GM12878 (cell line): Measurements from ENCODE around the gene THOC7. TPM values are rescaled to one million over a fixed set of nuclear protein-coding genes. Genes with fewer than 3 reads are reported as not detected.
A peak's percentile ranks its signal among the peaks of the same experiment; 100 is the strongest.

Experiments used
- ATAC-seq: fragments of 200-7000 bp; cut with Tn5 transposase; 3 replicates; pipeline ENCODE4 v1.9.1; 2020; ENCODE audit warnings: mild to moderate bottlenecking, moderate library complexity
- BruUV-seq: library from RNA; stranded (reverse); fragments of 400-500 nt; replicated peaks from 2 replicates; lab custom pipeline; 2021; lab: Mats Ljungman, UMichigan
- CTCF ChIA-PET: fragments of 300-600 bp; sonication (Branson Sonifier 250); formaldehyde crosslinking; extraction: SDS; loops from one replicate; lab custom pipeline; 2021; ENCODE audit warnings: inconsistent platforms; lab: Yijun Ruan, JAX
- POLR2A ChIA-PET: fragments of 350-600 bp; formaldehyde crosslinking; extraction: SDS; loops from one replicate; lab custom pipeline; 2021; ENCODE audit warnings: inconsistent platforms; lab: Charles Lee
- RAD21 ChIA-PET: fragments of 300-600 bp; sonication (Branson Sonifier 250); formaldehyde crosslinking; loops from one replicate; lab custom pipeline; 2023; ENCODE audit warnings: antibody characterized with exemption; ENCODE audit not compliant: unreplicated experiment; lab: Charles Lee
- SMC1A ChIA-PET: fragments of 300-600 bp; sonication (Branson Sonifier 250); formaldehyde crosslinking; loops from one replicate; lab custom pipeline; 2023; ENCODE audit not compliant: unreplicated experiment, uncharacterized antibody; lab: Charles Lee
- DNase-seq: peaks from one replicate; pipeline ENCODE4 v3.0.0-alpha.2; 2011; ENCODE audit warnings: low read depth, low spot score
- FAIRE-seq: peaks from 3 replicates; lab custom pipeline; 2011; peaks lifted over from hg19 to GRCh38; lab: Jason Lieb, UNC
- H2AFZ ChIP-seq: 2 replicates; pipeline ENCODE4 v1.6.0; 2011; ENCODE audit warnings: low read depth, low read length, control low read depth; ENCODE audit not compliant: control insufficient read depth
- H3K27ac ChIP-seq: 2 replicates; pipeline ENCODE4 v1.5.1; 2011; ENCODE audit warnings: control low read depth; ENCODE audit not compliant: control insufficient read depth, insufficient read depth
- H3K27me3 ChIP-seq, 2 experiments: replicated peaks in 1 of 2; 2 replicates each; pipeline versions ENCODE4 v1.6.0 to v1.6.1; 2011; ENCODE audit warnings: low read length in 1 of 2; ENCODE audit not compliant: control insufficient read depth in 2 of 2, insufficient read depth in 2 of 2
- H3K36me3 ChIP-seq, 2 experiments: 2 replicates each; pipeline ENCODE4 v1.5.1; 2011; ENCODE audit warnings: low read length in 1 of 2; ENCODE audit not compliant: control insufficient read depth in 2 of 2, insufficient read depth in 2 of 2
- H3K4me1 ChIP-seq: 2 replicates; pipeline ENCODE4 v1.6.1; 2011; ENCODE audit warnings: mild to moderate bottlenecking, low read length, moderate library complexity, mixed read lengths; ENCODE audit not compliant: control insufficient read depth, insufficient read depth
- H3K4me2 ChIP-seq: 2 replicates; pipeline ENCODE4 v1.6.0; 2011; ENCODE audit warnings: control low read depth; ENCODE audit not compliant: control insufficient read depth, insufficient read depth
- H3K4me3 ChIP-seq: fragments of 200-600 bp; sonication (generic); 2 replicates; pipeline ENCODE4 v1.5.1; 2016
- H3K79me2 ChIP-seq: 2 replicates; pipeline ENCODE4 v1.6.0; 2011; ENCODE audit warnings: low read length; ENCODE audit not compliant: control insufficient read depth, insufficient read depth
- H3K9ac ChIP-seq: 2 replicates; pipeline ENCODE4 v1.8.0; 2011; ENCODE audit warnings: low read length, control low read depth, mixed read lengths; ENCODE audit not compliant: control insufficient read depth, insufficient read depth
- H3K9me3 ChIP-seq: replicated peaks from 3 replicates; pipeline ENCODE4 v1.5.1; 2011; ENCODE audit warnings: mild to moderate bottlenecking, low read length; ENCODE audit not compliant: control insufficient read depth, insufficient read depth
- H4K20me1 ChIP-seq: 2 replicates; pipeline ENCODE4 v1.6.0; 2011; ENCODE audit not compliant: control insufficient read depth, insufficient read depth
- CBX5 ChIP-seq: sonication (generic); IDR thresholded peaks from 2 replicates; pipeline ENCODE4 v1.6.1; 2016; ENCODE audit warnings: low read depth, moderate library complexity, mild to moderate bottlenecking, inconsistent platforms
- MYC ChIP-seq: IDR thresholded peaks from 2 replicates; pipeline ENCODE4 v1.6.1; 2011; ENCODE audit warnings: mild to moderate bottlenecking, low read length, moderate library complexity, inconsistent platforms; ENCODE audit not compliant: insufficient read depth, insufficient replicate concordance, insufficient read length, severe bottlenecking
- RAD21 ChIP-seq: IDR thresholded peaks from 2 replicates; pipeline ENCODE4 v1.6.1; 2011; ENCODE audit warnings: mild to moderate bottlenecking, low read depth, low read length, moderate library complexity; ENCODE audit not compliant: insufficient read depth
- SMC3 ChIP-seq: IDR thresholded peaks from 2 replicates; pipeline ENCODE4 v1.6.1; 2011; ENCODE audit warnings: low read length, improper control_type of control experiment, borderline replicate concordance
- ZBED1 ChIP-seq: IDR thresholded peaks from 2 replicates; pipeline ENCODE4 v1.6.1; 2016; ENCODE audit warnings: borderline replicate concordance
- WGBS: methylation state at CpG from one replicate; pipeline ENCODE4 v1.1.6; 2016; ENCODE audit warnings: low lambda C conversion rate; ENCODE audit not compliant: insufficient replicate concordance, insufficient coverage; ENCODE audit errors: missing lambda C conversion rate; 5-methylcytosine and 5-hydroxymethylcytosine counted together
- in situ Hi-C: fragments of 300-500 bp; cut with MboI; formaldehyde crosslinking; loops from 9 replicates; pipeline ENCODE4 v1.14.3; 2018; ENCODE audit warnings: mixed read lengths
- intact Hi-C: fragments of 100-400 bp; cut with micrococcal nuclease; formaldehyde crosslinking; loops from one replicate; pipeline ENCODE4 v1.14.2; 2022; ENCODE audit not compliant: unreplicated experiment
- polyA plus RNA-seq, 11 experiments: library from polyadenylated mRNA; depleted of rRNA in 4 of 11; unstranded in 6 of 11; stranded (reverse) in 5 of 11; fragments of >200 nt; fragmentation: Nextera tagmentation in 4 of 11; fragmentation: Illumina TruSeq in 1 of 11; extraction: Ambion mirVana in 4 of 11; extraction: Trizol in 1 of 11; gene quantifications; 1 replicate in 1 of 11; 2 replicates in 10 of 11; pipeline versions ENCODE4 v1.2.1 to v1.2.3, GENCODE V29; 2011 to 2016; ENCODE audit warnings: inconsistent platforms in 2 of 11, missing spikeins in 2 of 11, low read depth in 1 of 11
- small RNA-seq: library from RNA; depleted of rRNA; stranded (forward); fragments of <200 nt; gene quantifications from one replicate; pipeline ENCODE3, GENCODE V24; 2014
- total RNA-seq, 4 experiments: library from RNA; depleted of rRNA in 3 of 4; stranded (reverse); fragments of >200 nt in 3 of 4; fragmentation: Illumina TruSeq in 1 of 4; extraction: Trizol in 1 of 4; gene quantifications; 2 replicates each; pipeline versions ENCODE4 v1.2.1 to v1.2.3, GENCODE V29; 2013 to 2021
- TF ChIP-seq, protein P1 (sequence below), 3 experiments: IDR thresholded peaks in 2 of 3; conservative IDR thresholded peaks in 1 of 3; 2 replicates each; pipeline ENCODE4 v1.5.1; 2011; ENCODE audit warnings: low read depth in 3 of 3, low read length in 3 of 3, mild to moderate bottlenecking in 3 of 3, control low read depth in 2 of 3, moderate library complexity in 2 of 3, inconsistent platforms in 1 of 3, mixed read lengths in 1 of 3; ENCODE audit not compliant: control insufficient read depth in 2 of 3, insufficient read depth in 1 of 3; ENCODE audit errors: extremely low read depth in 1 of 3

The THOC7 gene
- total and polyA plus RNA-seq, 10 of the 15 experiments (the other 5 are each of a cell fraction or from before 2014, with no cell fraction given), result 61.7 to 269 (median 138) TPM

DNA sequence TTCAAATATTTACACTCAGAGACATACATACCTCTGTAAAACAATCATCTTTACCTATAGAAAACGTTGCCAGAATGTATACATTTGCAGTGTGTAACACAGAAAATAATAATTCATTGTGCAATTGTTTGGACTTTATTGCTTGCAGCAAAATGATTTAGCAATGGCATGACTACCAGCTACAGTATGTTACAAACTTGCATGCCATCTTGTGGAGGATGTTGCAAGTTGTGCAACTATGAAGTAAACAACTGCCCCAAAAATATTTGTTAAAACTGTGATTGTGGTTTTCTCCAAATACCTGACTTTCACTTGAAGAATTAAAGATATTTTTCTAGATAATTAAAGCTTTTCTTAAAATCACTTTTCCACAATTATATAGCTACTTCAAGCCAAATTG is 71.6 kb downstream of the THOC7 start:
- no peak overlapping the region for H3K4me3 ChIP-seq
- in situ Hi-C loops (no loop called here), intact Hi-C loops (no loop called here)
- ChIA-PET SMC1A (interaction anchor here (1.0 kb wide), 1 partner anchor 26 kb away, joined by 3 read pairs; no protein-coding TSS in a partner anchor), RAD21 (no interaction called here), POLR2A (no interaction called here), CTCF (interaction anchor here (1.2 kb wide), 1 partner anchor 443 kb away, joined by 5 read pairs; no protein-coding TSS in a partner anchor)
- H3K36me3 ChIP-seq, result no peaks in the 10 kb centered on the region
- H4K20me1 ChIP-seq, result no peaks in the 10 kb centered on the region
- no peaks in the 10 kb centered on the region for H3K79me2 ChIP-seq
- BruUV-seq, result no TSS peak
- TF ChIP-seq RAD21 (peak; percentile 34; the same call in 1 of the 2 replicates), ZBED1 (no peak), CBX5 (no peak), MYC (no peak), SMC3 (peak; percentile 7; the same call in 1 of the 2 replicates)
- TF ChIP-seq, protein P1, sequence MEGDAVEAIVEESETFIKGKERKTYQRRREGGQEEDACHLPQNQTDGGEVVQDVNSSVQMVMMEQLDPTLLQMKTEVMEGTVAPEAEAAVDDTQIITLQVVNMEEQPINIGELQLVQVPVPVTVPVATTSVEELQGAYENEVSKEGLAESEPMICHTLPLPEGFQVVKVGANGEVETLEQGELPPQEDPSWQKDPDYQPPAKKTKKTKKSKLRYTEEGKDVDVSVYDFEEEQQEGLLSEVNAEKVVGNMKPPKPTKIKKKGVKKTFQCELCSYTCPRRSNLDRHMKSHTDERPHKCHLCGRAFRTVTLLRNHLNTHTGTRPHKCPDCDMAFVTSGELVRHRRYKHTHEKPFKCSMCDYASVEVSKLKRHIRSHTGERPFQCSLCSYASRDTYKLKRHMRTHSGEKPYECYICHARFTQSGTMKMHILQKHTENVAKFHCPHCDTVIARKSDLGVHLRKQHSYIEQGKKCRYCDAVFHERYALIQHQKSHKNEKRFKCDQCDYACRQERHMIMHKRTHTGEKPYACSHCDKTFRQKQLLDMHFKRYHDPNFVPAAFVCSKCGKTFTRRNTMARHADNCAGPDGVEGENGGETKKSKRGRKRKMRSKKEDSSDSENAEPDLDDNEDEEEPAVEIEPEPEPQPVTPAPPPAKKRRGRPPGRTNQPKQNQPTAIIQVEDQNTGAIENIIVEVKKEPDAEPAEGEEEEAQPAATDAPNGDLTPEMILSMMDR (IDR thresholded peaks at IDR 0.05 in 2 of 3, conservative IDR thresholded peaks at IDR 0.05 in 1 of 3; ENCODE audit: control insufficient read depth in 2 of 3, extremely low read depth in 1 of 3, insufficient read depth in 1 of 3, low read depth in 3 of 3, low read length in 3 of 3), result peak in 2 of 3 experiments; percentile 18; a peak in 2 of 6 replicates
- 0% methylated on average over 1 of the region's 1 CpG for WGBS
- FAIRE-seq, result no peak
- no peak for ATAC-seq
- no peak overlapping the region for H3K4me2 ChIP-seq
- DNase-seq, result no peak
- no peaks in the 10 kb centered on the region for H3K27me3 ChIP-seq
- no peak overlapping the region for H3K9ac ChIP-seq
- H3K27ac ChIP-seq, result no peak overlapping the region
- no peak overlapping the region for H2AFZ ChIP-seq
- H3K9me3 ChIP-seq, result no peaks in the 10 kb centered on the region
- H3K4me1 ChIP-seq, result no peaks in the 10 kb centered on the region

Small RNAs within 50 kb of the gene (small RNA-seq; reads per million reads assigned to genes)
- not detected for gene SCAANT1

Other genes with a start within 250 kb of the THOC7 start
- gene SNTN, start 211.1 kb downstream of the THOC7 start, total RNA-seq (2014; rRNA removed), result not detected in 2 replicates
- not detected in 2 replicates for gene SNTN, start 211.1 kb downstream of the THOC7 start, total RNA-seq (2014; rRNA removed; fragmentation: Illumina TruSeq; extraction: Trizol)
- gene SNTN, start 211.1 kb downstream of the THOC7 start, total RNA-seq (2021), result not detected in 2 replicates
- gene SNTN, start 211.1 kb downstream of the THOC7 start, polyA plus RNA-seq (2011; rRNA removed), result not detected in 2 replicates
- gene SNTN, start 211.1 kb downstream of the THOC7 start, polyA plus RNA-seq (2014; fragmentation: Illumina TruSeq; extraction: Trizol), result not detected in 2 replicates
- not detected for gene SNTN, start 211.1 kb downstream of the THOC7 start, polyA plus RNA-seq (2014; fragmentation: Nextera tagmentation; extraction: Ambion mirVana)
- gene SNTN, start 211.1 kb downstream of the THOC7 start, polyA plus RNA-seq (2014; rRNA removed), result not detected in 2 replicates
- gene SNTN, start 211.1 kb downstream of the THOC7 start, polyA plus RNA-seq (2016; fragmentation: Nextera tagmentation; extraction: Ambion mirVana), result not detected
- gene C3orf49, start 44.5 kb downstream of the THOC7 start, total RNA-seq (2014; rRNA removed), result not detected in 2 replicates
- not detected in 2 replicates for gene C3orf49, start 44.5 kb downstream of the THOC7 start, total RNA-seq (2014; rRNA removed; fragmentation: Illumina TruSeq; extraction: Trizol)
- gene C3orf49, start 44.5 kb downstream of the THOC7 start, total RNA-seq (2021), result not detected in 2 replicates
- gene C3orf49, start 44.5 kb downstream of the THOC7 start, polyA plus RNA-seq (2011; rRNA removed), result not detected in 2 replicates
- not detected in 2 replicates for gene C3orf49, start 44.5 kb downstream of the THOC7 start, polyA plus RNA-seq (2014; fragmentation: Illumina TruSeq; extraction: Trizol)
- not detected for gene C3orf49, start 44.5 kb downstream of the THOC7 start, polyA plus RNA-seq (2014; fragmentation: Nextera tagmentation; extraction: Ambion mirVana)
- not detected in 2 replicates for gene C3orf49, start 44.5 kb downstream of the THOC7 start, polyA plus RNA-seq (2014; rRNA removed)
- under 1 TPM in 1 of 2 experiments, not detected in 1; 0.21 TPM for gene C3orf49, start 44.5 kb downstream of the THOC7 start, polyA plus RNA-seq (2016; fragmentation: Nextera tagmentation; extraction: Ambion mirVana)
- 8.5 and 13.7 TPM in 2 replicates for gene ATXN7, start 62 bp upstream of the THOC7 start, total RNA-seq (2014; rRNA removed)
- 16.1 and 18.1 TPM in 2 replicates for gene ATXN7, start 62 bp upstream of the THOC7 start, total RNA-seq (2014; rRNA removed; fragmentation: Illumina TruSeq; extraction: Trizol)
- gene ATXN7, start 62 bp upstream of the THOC7 start, total RNA-seq (2021), result 16.7 and 24.6 TPM in 2 replicates
- gene ATXN7, start 62 bp upstream of the THOC7 start, polyA plus RNA-seq (2011; rRNA removed), result 14.2 and 21.2 TPM in 2 replicates
- gene ATXN7, start 62 bp upstream of the THOC7 start, polyA plus RNA-seq (2014; fragmentation: Illumina TruSeq; extraction: Trizol), result 17.7 and 22.3 TPM in 2 replicates
- gene ATXN7, start 62 bp upstream of the THOC7 start, polyA plus RNA-seq (2014; fragmentation: Nextera tagmentation; extraction: Ambion mirVana), result 1 to 10 TPM; 1.5 to 3.2 TPM
- gene ATXN7, start 62 bp upstream of the THOC7 start, polyA plus RNA-seq (2014; rRNA removed), result 6.3 and 8.5 TPM in 2 replicates
- 1 to 10 TPM in 1 of 2 experiments, under 1 TPM in 1; 0.83 to 1.2 TPM for gene ATXN7, start 62 bp upstream of the THOC7 start, polyA plus RNA-seq (2016; fragmentation: Nextera tagmentation; extraction: Ambion mirVana)
- 2.1 TPM in 1 of 2 replicates, not detected in the other for gene SCAANT1, start 48.6 kb upstream of the THOC7 start, total RNA-seq (2014; rRNA removed)
- 2.4 TPM in 1 of 2 replicates, not detected in the other for gene SCAANT1, start 48.6 kb upstream of the THOC7 start, total RNA-seq (2014; rRNA removed; fragmentation: Illumina TruSeq; extraction: Trizol)
- gene SCAANT1, start 48.6 kb upstream of the THOC7 start, total RNA-seq (2021), result 1.5 and 1.7 TPM in 2 replicates
- 1.7 TPM in 1 of 2 replicates, not detected in the other for gene SCAANT1, start 48.6 kb upstream of the THOC7 start, polyA plus RNA-seq (2011; rRNA removed)
- gene SCAANT1, start 48.6 kb upstream of the THOC7 start, polyA plus RNA-seq (2014; fragmentation: Illumina TruSeq; extraction: Trizol), result not detected in 2 replicates
- gene SCAANT1, start 48.6 kb upstream of the THOC7 start, polyA plus RNA-seq (2014; fragmentation: Nextera tagmentation; extraction: Ambion mirVana), result under 1 TPM in 1 of 2 experiments, not detected in 1; 0.60 TPM
- gene SCAANT1, start 48.6 kb upstream of the THOC7 start, polyA plus RNA-seq (2014; rRNA removed), result not detected in 2 replicates
- gene SCAANT1, start 48.6 kb upstream of the THOC7 start, polyA plus RNA-seq (2016; fragmentation: Nextera tagmentation; extraction: Ambion mirVana), result under 1 TPM; 0.95 TPM
- gene PSMD6, start 159.7 kb upstream of the THOC7 start, total RNA-seq (2014; rRNA removed), result 107 and 108 TPM in 2 replicates
- gene PSMD6, start 159.7 kb upstream of the THOC7 start, total RNA-seq (2014; rRNA removed; fragmentation: Illumina TruSeq; extraction: Trizol), result 112 and 123 TPM in 2 replicates
- gene PSMD6, start 159.7 kb upstream of the THOC7 start, total RNA-seq (2021), result 89.4 and 91.5 TPM in 2 replicates
- gene PSMD6, start 159.7 kb upstream of the THOC7 start, polyA plus RNA-seq (2011; rRNA removed), result 68.7 and 79.2 TPM in 2 replicates
- 106 and 119 TPM in 2 replicates for gene PSMD6, start 159.7 kb upstream of the THOC7 start, polyA plus RNA-seq (2014; fragmentation: Illumina TruSeq; extraction: Trizol)
- 100 to 1,000 TPM in 1 of 2 experiments, 10 to 100 TPM in 1; 84.3 to 124 TPM for gene PSMD6, start 159.7 kb upstream of the THOC7 start, polyA plus RNA-seq (2014; fragmentation: Nextera tagmentation; extraction: Ambion mirVana)
- 101 and 105 TPM in 2 replicates for gene PSMD6, start 159.7 kb upstream of the THOC7 start, polyA plus RNA-seq (2014; rRNA removed)
- gene PSMD6, start 159.7 kb upstream of the THOC7 start, polyA plus RNA-seq (2016; fragmentation: Nextera tagmentation; extraction: Ambion mirVana), result 100 to 1,000 TPM; 196 to 199 TPM